ENCODE results near the gene G6PC1. TPM values are rescaled to one million over a fixed set of nuclear protein-coding genes. Genes with fewer than 3 reads are reported as not detected.
A peak's percentile ranks its signal among the peaks of the same experiment; 100 is the strongest.

G6PC1 gene
- total and polyA plus RNA-seq, 2 of the 13 experiments (the other 11 are each of a cell fraction or from before 2014, with no cell fraction given), result 1.7 to 37.9 TPM

DNA sequence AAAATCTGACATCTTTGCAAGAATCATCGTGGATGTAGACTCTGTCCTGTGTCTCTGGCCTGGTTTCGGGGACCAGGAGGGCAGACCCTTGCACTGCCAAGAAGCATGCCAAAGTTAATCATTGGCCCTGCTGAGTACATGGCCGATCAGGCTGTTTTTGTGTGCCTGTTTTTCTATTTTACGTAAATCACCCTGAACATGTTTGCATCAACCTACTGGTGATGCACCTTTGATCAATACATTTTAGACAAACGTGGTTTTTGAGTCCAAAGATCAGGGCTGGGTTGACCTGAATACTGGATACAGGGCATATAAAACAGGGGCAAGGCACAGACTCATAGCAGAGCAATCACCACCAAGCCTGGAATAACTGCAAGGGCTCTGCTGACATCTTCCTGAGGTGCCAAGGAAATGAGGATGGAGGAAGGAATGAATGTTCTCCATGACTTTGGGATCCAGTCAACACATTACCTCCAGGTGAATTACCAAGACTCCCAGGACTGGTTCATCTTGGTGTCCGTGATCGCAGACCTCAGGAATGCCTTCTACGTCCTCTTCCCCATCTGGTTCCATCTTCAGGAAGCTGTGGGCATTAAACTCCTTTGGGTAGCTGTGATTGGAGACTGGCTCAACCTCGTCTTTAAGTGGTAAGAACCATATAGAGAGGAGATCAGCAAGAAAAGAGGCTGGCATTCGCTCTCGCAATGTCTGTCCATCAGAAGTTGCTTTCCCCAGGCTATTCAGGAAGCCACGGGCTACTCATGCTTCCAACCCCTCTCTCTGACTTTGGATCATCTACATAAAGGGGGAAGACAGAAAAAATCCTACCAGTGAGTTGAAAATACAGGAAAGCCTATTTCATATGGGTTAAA, at the start of gene G6PC1 (continued):
- TF ChIP-seq, protein P1, sequence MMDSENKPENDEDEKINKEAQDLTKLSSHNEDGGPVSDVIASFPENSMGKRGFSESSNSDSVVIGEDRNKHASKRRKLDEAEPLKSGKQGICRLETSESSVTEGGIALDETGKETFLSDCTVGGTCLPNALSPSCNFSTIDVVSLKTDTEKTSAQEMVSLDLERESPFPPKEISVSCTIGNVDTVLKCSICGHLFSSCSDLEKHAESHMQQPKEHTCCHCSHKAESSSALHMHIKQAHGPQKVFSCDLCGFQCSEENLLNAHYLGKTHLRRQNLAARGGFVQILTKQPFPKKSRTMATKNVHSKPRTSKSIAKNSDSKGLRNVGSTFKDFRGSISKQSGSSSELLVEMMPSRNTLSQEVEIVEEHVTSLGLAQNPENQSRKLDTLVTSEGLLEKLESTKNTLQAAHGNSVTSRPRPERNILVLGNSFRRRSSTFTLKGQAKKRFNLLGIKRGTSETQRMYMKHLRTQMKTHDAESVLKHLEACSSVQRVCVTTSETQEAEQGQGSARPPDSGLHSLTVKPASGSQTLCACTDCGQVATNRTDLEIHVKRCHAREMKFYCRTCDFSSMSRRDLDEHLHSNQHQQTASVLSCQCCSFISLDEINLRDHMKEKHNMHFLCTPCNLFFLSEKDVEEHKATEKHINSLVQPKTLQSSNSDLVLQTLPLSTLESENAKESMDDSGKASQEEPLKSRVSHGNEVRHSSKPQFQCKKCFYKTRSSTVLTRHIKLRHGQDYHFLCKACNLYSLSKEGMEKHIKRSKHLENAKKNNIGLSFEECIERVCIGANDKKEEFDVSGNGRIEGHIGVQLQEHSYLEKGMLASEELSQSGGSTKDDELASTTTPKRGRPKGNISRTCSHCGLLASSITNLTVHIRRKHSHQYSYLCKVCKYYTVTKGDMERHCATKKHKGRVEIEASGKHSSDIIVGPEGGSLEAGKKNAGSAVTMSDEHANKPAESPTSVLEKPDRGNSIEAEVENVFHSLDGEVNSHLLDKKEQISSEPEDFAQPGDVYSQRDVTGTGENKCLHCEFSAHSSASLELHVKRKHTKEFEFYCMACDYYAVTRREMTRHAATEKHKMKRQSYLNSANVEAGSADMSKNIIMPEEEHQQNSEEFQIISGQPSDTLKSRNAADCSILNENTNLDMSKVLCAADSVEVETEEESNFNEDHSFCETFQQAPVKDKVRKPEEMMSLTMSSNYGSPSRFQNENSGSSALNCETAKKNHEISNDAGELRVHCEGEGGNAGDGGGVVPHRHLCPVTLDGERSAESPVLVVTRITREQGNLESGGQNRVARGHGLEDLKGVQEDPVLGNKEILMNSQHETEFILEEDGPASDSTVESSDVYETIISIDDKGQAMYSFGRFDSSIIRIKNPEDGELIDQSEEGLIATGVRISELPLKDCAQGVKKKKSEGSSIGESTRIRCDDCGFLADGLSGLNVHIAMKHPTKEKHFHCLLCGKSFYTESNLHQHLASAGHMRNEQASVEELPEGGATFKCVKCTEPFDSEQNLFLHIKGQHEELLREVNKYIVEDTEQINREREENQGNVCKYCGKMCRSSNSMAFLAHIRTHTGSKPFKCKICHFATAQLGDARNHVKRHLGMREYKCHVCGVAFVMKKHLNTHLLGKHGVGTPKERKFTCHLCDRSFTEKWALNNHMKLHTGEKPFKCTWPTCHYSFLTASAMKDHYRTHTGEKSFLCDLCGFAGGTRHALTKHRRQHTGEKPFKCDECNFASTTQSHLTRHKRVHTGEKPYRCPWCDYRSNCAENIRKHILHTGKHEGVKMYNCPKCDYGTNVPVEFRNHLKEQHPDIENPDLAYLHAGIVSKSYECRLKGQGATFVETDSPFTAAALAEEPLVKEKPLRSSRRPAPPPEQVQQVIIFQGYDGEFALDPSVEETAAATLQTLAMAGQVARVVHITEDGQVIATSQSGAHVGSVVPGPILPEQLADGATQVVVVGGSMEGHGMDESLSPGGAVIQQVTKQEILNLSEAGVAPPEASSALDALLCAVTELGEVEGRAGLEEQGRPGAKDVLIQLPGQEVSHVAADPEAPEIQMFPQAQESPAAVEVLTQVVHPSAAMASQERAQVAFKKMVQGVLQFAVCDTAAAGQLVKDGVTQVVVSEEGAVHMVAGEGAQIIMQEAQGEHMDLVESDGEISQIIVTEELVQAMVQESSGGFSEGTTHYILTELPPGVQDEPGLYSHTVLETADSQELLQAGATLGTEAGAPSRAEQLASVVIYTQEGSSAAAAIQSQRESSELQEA (CRISPR knock-in tag; IDR thresholded peaks at IDR 0.05; ENCODE audit: not compliant biosample characterization), result no peak
- TF ChIP-seq, protein P2, sequence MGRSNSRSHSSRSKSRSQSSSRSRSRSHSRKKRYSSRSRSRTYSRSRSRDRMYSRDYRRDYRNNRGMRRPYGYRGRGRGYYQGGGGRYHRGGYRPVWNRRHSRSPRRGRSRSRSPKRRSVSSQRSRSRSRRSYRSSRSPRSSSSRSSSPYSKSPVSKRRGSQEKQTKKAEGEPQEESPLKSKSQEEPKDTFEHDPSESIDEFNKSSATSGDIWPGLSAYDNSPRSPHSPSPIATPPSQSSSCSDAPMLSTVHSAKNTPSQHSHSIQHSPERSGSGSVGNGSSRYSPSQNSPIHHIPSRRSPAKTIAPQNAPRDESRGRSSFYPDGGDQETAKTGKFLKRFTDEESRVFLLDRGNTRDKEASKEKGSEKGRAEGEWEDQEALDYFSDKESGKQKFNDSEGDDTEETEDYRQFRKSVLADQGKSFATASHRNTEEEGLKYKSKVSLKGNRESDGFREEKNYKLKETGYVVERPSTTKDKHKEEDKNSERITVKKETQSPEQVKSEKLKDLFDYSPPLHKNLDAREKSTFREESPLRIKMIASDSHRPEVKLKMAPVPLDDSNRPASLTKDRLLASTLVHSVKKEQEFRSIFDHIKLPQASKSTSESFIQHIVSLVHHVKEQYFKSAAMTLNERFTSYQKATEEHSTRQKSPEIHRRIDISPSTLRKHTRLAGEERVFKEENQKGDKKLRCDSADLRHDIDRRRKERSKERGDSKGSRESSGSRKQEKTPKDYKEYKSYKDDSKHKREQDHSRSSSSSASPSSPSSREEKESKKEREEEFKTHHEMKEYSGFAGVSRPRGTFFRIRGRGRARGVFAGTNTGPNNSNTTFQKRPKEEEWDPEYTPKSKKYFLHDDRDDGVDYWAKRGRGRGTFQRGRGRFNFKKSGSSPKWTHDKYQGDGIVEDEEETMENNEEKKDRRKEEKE (IDR thresholded peaks at IDR 0.05), result no peak
- TF ChIP-seq, protein P3, sequence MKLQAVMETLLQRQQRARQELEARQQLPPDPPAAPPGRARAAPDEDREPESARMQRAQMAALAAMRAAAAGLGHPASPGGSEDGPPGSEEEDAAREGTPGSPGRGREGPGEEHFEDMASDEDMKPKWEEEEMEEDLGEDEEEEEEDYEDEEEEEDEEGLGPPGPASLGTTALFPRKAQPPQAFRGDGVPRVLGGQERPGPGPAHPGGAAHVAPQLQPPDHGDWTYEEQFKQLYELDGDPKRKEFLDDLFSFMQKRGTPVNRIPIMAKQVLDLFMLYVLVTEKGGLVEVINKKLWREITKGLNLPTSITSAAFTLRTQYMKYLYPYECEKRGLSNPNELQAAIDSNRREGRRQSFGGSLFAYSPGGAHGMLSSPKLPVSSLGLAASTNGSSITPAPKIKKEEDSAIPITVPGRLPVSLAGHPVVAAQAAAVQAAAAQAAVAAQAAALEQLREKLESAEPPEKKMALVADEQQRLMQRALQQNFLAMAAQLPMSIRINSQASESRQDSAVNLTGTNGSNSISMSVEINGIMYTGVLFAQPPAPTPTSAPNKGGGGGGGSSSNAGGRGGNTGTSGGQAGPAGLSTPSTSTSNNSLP (IDR thresholded peaks at IDR 0.05; ENCODE audit: low read depth, low read length), result peak; percentile 97
- TF ChIP-seq ZNF543 (CRISPR knock-in tag; IDR thresholded peaks at IDR 0.05), result no peak
- peak; percentile 98 for TF ChIP-seq GATAD2A (CRISPR knock-in tag; IDR thresholded peaks at IDR 0.05)
- TF ChIP-seq CHD4 (IDR thresholded peaks at IDR 0.05; ENCODE audit: borderline replicate concordance, low read length), result no peak
- TF ChIP-seq ZFP82 (CRISPR knock-in tag; IDR thresholded peaks at IDR 0.05; ENCODE audit: borderline replicate concordance), result no peak
- peak; percentile 88 for TF ChIP-seq ZNF33B (CRISPR knock-in tag; IDR thresholded peaks at IDR 0.05)
- TF ChIP-seq, protein P4, sequence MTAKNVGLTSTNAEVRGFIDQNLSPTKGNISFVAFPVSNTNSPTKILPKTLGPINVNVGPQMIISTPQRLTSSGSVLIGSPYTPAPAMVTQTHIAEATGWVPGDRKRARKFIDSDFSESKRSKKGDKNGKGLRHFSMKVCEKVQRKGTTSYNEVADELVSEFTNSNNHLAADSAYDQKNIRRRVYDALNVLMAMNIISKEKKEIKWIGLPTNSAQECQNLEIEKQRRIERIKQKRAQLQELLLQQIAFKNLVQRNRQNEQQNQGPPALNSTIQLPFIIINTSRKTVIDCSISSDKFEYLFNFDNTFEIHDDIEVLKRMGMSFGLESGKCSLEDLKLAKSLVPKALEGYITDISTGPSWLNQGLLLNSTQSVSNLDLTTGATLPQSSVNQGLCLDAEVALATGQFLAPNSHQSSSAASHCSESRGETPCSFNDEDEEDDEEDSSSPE (CRISPR knock-in tag; IDR thresholded peaks at IDR 0.05), result no peak
- peak; percentile 32; the same call in 1 of the 2 replicates for TF ChIP-seq ZBTB21 (CRISPR knock-in tag; IDR thresholded peaks at IDR 0.05)

All from HepG2 (cell line).